HepG2 (cell line): ENCODE data around the gene ATXN1L. TPM values are rescaled to one million over a fixed set of nuclear protein-coding genes. Genes with fewer than 3 reads are reported as not detected.
A peak's percentile ranks its signal among the peaks of the same experiment; 100 is the strongest.

Experiments used
- ASH2L ChIP-seq: fragments of 300-600, 200-600 bp; sonication (generic); IDR thresholded peaks from 2 replicates; pipeline ENCODE4 v1.7.0; 2017; ENCODE audit warnings: low read depth, mild to moderate bottlenecking, moderate library complexity, mixed read lengths, low read length; ENCODE audit not compliant: insufficient read length
- ATF3 ChIP-seq: sonication (generic); formaldehyde crosslinking; IDR thresholded peaks from 2 replicates; pipeline ENCODE4 v1.4.0; 2020; ENCODE audit warnings: missing genetic modification reagents
- CC2D1A ChIP-seq: sonication (generic); formaldehyde crosslinking; IDR thresholded peaks from 2 replicates; pipeline ENCODE4 v1.8.1; 2023; ENCODE audit warnings: mild to moderate bottlenecking, missing genetic modification reagents
- CSRNP1 ChIP-seq: sonication (generic); formaldehyde crosslinking; IDR thresholded peaks from 2 replicates; pipeline ENCODE4 v1.8.1; 2023; ENCODE audit warnings: mild to moderate bottlenecking, missing genetic modification reagents
- ELF3 ChIP-seq: IDR thresholded peaks from 2 replicates; pipeline ENCODE4 v1.6.1; 2016; ENCODE audit warnings: missing genetic modification reagents, missing compliant biosample characterization
- FOXK2 ChIP-seq: fragments of 450-650 bp; IDR thresholded peaks from 2 replicates; pipeline ENCODE4 v1.6.1; 2016
- FUBP1 ChIP-seq: sonication (generic); formaldehyde crosslinking; IDR thresholded peaks from 2 replicates; pipeline ENCODE4 v1.5.1; 2020; ENCODE audit warnings: missing genetic modification reagents, mild to moderate bottlenecking, borderline replicate concordance
- HDAC2 ChIP-seq: sonication (generic); formaldehyde crosslinking; IDR thresholded peaks from 2 replicates; pipeline ENCODE4 v1.4.0; 2020; ENCODE audit warnings: missing genetic modification reagents
- KDM5A ChIP-seq: fragments of 200-600 bp; sonication (generic); IDR thresholded peaks from 2 replicates; pipeline ENCODE4 v1.7.0; 2018; ENCODE audit warnings: antibody characterized with exemption, mild to moderate bottlenecking, low read length, borderline replicate concordance
- KMT2B ChIP-seq: IDR thresholded peaks from 2 replicates; pipeline ENCODE4 v1.6.1; 2016; ENCODE audit warnings: missing genetic modification reagents, missing compliant biosample characterization
- NCOR1 ChIP-seq: fragments of 200-600 bp; sonication (generic); IDR thresholded peaks from 2 replicates; pipeline ENCODE4 v1.7.0; 2017; ENCODE audit warnings: antibody characterized with exemption, low read length, borderline replicate concordance
- RBFOX2 ChIP-seq: fragments of 200-400 bp; formaldehyde crosslinking; IDR thresholded peaks from 2 replicates; pipeline ENCODE4 v1.6.1; 2017; ENCODE audit warnings: low read depth, mild to moderate bottlenecking, low read length
- SCMH1 ChIP-seq: sonication (generic); formaldehyde crosslinking; IDR thresholded peaks from 2 replicates; pipeline ENCODE4 v1.9.0; 2021; ENCODE audit warnings: missing genetic modification reagents, mild to moderate bottlenecking, borderline replicate concordance
- SYNCRIP ChIP-seq: fragments of 200-400 bp; formaldehyde crosslinking; IDR thresholded peaks from 2 replicates; pipeline ENCODE4 v1.6.1; 2018; ENCODE audit warnings: mild to moderate bottlenecking, low read depth, low read length; ENCODE audit not compliant: insufficient read depth
- U2AF2 ChIP-seq: fragments of 200-400 bp; formaldehyde crosslinking; IDR thresholded peaks from 2 replicates; pipeline ENCODE4 v1.6.1; 2017; ENCODE audit warnings: low read depth, mild to moderate bottlenecking, low read length
- ZBTB42 ChIP-seq: sonication (generic); formaldehyde crosslinking; IDR thresholded peaks from 2 replicates; pipeline ENCODE4 v1.5.0; 2020; ENCODE audit warnings: mild to moderate bottlenecking, missing genetic modification reagents
- ZMYM4 ChIP-seq: sonication (generic); formaldehyde crosslinking; IDR thresholded peaks from 2 replicates; pipeline ENCODE4 v1.8.1; 2023; ENCODE audit warnings: mild to moderate bottlenecking, missing genetic modification reagents
- ZNF263 ChIP-seq: sonication (generic); formaldehyde crosslinking; IDR thresholded peaks from 2 replicates; pipeline ENCODE4 v1.4.0; 2020; ENCODE audit warnings: missing genetic modification reagents
- ZNF530 ChIP-seq: sonication (generic); formaldehyde crosslinking; IDR thresholded peaks from 2 replicates; pipeline ENCODE4 v1.5.0; 2020; ENCODE audit warnings: low read depth, mild to moderate bottlenecking, missing genetic modification reagents
- ZNF562 ChIP-seq: sonication (generic); formaldehyde crosslinking; IDR thresholded peaks from 2 replicates; pipeline ENCODE4 v1.8.0; 2022; ENCODE audit warnings: missing genetic modification reagents, borderline replicate concordance
- ZNF576 ChIP-seq: sonication (generic); formaldehyde crosslinking; IDR thresholded peaks from 2 replicates; pipeline ENCODE4 v1.4.0; 2020; ENCODE audit warnings: mild to moderate bottlenecking, missing genetic modification reagents
- ZNF781 ChIP-seq: sonication (generic); formaldehyde crosslinking; IDR thresholded peaks from 2 replicates; pipeline ENCODE4 v1.5.1; 2020; ENCODE audit warnings: borderline replicate concordance, mild to moderate bottlenecking, missing genetic modification reagents; ENCODE audit errors: not compliant biosample characterization
- ZNF792 ChIP-seq: IDR thresholded peaks from 2 replicates; pipeline ENCODE4 v1.6.1; 2016
- ZNF839 ChIP-seq: sonication (generic); formaldehyde crosslinking; IDR thresholded peaks from 2 replicates; pipeline ENCODE4 v1.4.0; 2020; ENCODE audit warnings: missing genetic modification reagents, mild to moderate bottlenecking, borderline replicate concordance
- ZNF883 ChIP-seq: sonication (generic); formaldehyde crosslinking; IDR thresholded peaks from 2 replicates; pipeline ENCODE4 v1.5.1; 2020; ENCODE audit warnings: mild to moderate bottlenecking, missing genetic modification reagents; ENCODE audit errors: not compliant biosample characterization
- polyA plus RNA-seq, 8 experiments: library from polyadenylated mRNA; depleted of rRNA in 3 of 8; stranded (reverse) in 7 of 8; unstranded in 1 of 8; fragments of >200 nt; fragmentation: Illumina TruSeq in 4 of 8; extraction: Trizol in 4 of 8; gene quantifications; 2 replicates each; pipeline versions ENCODE4 v1.2.1 to v1.2.3, GENCODE V29; 2011 to 2016; ENCODE audit warnings: low read depth in 4 of 8, missing spikeins in 1 of 8, mixed read lengths in 1 of 8; ENCODE audit not compliant: insufficient read depth in 1 of 8
- total RNA-seq, 5 experiments: library from RNA; depleted of rRNA; stranded (reverse); fragments of >200 nt; fragmentation: Illumina TruSeq; extraction: Trizol; gene quantifications; 2 replicates each; pipeline ENCODE4 v1.2.3, GENCODE V29; 2016; ENCODE audit warnings: low read depth in 1 of 5
- TF ChIP-seq, protein P1 (sequence below): sonication (generic); formaldehyde crosslinking; IDR thresholded peaks from 2 replicates; pipeline ENCODE4 v1.8.0; 2022; ENCODE audit warnings: mild to moderate bottlenecking, missing genetic modification reagents, moderate library complexity

Gene ATXN1L
- total and polyA plus RNA-seq, 2 of the 13 experiments (the other 11 are each of a cell fraction or from before 2014, with no cell fraction given): 20.0 to 22.4 TPM

DNA sequence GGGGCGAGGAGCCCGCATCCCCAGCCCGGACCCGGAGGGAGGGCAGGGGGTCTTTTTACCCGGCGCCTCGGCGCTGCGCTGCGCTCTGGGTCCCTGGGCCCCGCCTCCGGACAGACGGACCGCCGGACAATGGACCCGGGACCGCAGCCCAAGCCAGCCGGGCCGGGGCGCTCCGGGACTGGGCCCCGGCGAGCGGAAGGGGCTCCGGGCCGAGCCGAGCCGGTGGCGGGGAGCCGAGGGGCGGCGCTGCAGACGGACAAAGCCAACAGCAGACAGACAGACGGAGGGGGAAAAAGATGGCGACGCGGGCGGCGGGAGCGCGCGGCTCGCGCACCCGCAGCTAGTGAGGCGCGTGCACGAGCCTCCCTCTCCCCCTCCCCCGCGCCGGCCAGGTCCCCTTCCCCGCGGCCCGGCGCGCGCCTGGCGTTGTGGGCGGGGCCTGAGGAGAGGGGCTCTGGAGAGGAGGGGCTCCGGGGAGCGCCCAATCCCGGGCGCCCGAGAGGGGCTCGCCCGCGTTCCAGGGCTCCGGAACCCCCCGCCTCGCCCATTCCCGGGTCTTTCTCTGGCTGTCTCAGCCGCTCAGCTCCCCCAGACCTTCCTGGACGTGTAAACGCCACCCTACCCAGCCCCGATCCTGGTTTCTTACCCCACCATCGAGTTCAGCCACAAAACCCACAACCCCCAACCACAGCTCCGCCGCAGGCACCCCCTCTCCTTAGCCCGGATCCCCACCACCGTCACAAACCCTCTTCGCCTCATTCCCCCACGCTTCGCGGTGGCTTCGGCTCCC is 38.3 kb downstream of the ATXN1L start, which contains the start of gene ZNF821 (continued):
- no peak for TF ChIP-seq CSRNP1
- TF ChIP-seq KDM5A: peak; percentile 90
- TF ChIP-seq ZMYM4 (CRISPR knock-in tag): peak; percentile 51; the same call in 1 of the 2 replicates
- TF ChIP-seq ZNF530 (CRISPR knock-in tag): no peak
- peak; percentile 29; the same call in 1 of the 2 replicates for TF ChIP-seq ZNF263 (CRISPR knock-in tag)
- TF ChIP-seq NCOR1: no peak
- TF ChIP-seq FUBP1: no peak
- no peak for TF ChIP-seq FOXK2
- TF ChIP-seq ASH2L: peak; percentile 86
- TF ChIP-seq HDAC2 (CRISPR knock-in tag): no peak
- TF ChIP-seq, protein P1, sequence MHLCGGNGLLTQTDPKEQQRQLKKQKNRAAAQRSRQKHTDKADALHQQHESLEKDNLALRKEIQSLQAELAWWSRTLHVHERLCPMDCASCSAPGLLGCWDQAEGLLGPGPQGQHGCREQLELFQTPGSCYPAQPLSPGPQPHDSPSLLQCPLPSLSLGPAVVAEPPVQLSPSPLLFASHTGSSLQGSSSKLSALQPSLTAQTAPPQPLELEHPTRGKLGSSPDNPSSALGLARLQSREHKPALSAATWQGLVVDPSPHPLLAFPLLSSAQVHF (CRISPR knock-in tag): no peak
- TF ChIP-seq ATF3 (CRISPR knock-in tag): no peak
- TF ChIP-seq ZNF576: no peak
- TF ChIP-seq ZNF839: no peak
- TF ChIP-seq ELF3: peak; percentile 51
- no peak for TF ChIP-seq SYNCRIP
- TF ChIP-seq ZBTB42 (CRISPR knock-in tag): 0 out of 2 replicates have a peak, but pooled peaks have one; percentile 13
- TF ChIP-seq ZNF792: 0 out of 2 replicates have a peak, but pooled peaks have one; percentile 31
- 0 out of 2 replicates have a peak, but pooled peaks have one; percentile 55 for TF ChIP-seq KMT2B
- no peak for TF ChIP-seq ZNF562 (CRISPR knock-in tag)
- no peak for TF ChIP-seq ZNF781 (CRISPR knock-in tag)
- TF ChIP-seq RBFOX2: peak; percentile 84
- TF ChIP-seq CC2D1A: 0 out of 2 replicates have a peak, but pooled peaks have one; percentile 44
- TF ChIP-seq SCMH1 (CRISPR knock-in tag): no peak
- no peak for TF ChIP-seq ZNF883 (CRISPR knock-in tag)
- no peak for TF ChIP-seq U2AF2
